ENCODE data around the gene PRKCD. TPM values are rescaled to one million over a fixed set of nuclear protein-coding genes. Genes with fewer than 3 reads are reported as not detected.

PRKCD gene
- total RNA-seq, 1 experiment from 2014 or later: 25.2 TPM

GRCh38 chr3:53132347-53132746 is 28.7 kb upstream of the PRKCD start:
- CTCF ChIA-PET: interaction anchor here (0.6 to 1.6 kb wide), 4 partner anchors 13 to 710 kb away, joined by 3 to 6 read pairs (median 4); no protein-coding TSS in a partner anchor
- intact Hi-C loops (cut with micrococcal nuclease; ENCODE audit: unreplicated experiment): no loop called here
- BruUV-seq (replicated peaks): no TSS peak
- H3K9me3 Mint-ChIP-seq (ENCODE audit: low read depth, unreplicated experiment): no peaks in the 10 kb centered on the region
- H3K4me3 Mint-ChIP-seq (ENCODE audit: low read depth, unreplicated experiment): no peak overlapping the region
- peaks cover 14% of the 10 kb centered on the region for H3K36me3 Mint-ChIP-seq (ENCODE audit: insufficient read depth, unreplicated experiment)
- H3K4me1 Mint-ChIP-seq (ENCODE audit: low read depth, unreplicated experiment): peaks cover 10% of the 10 kb centered on the region
- TF ChIP-seq CTCF (IDR thresholded peaks at IDR 0.05; ENCODE audit: unreplicated experiment): no peak
- no peak for DNase-seq
- H3K27ac Mint-ChIP-seq (ENCODE audit: unreplicated experiment): no peak overlapping the region
- H3K27me3 Mint-ChIP-seq (ENCODE audit: unreplicated experiment): no peaks in the 10 kb centered on the region

DNA sequence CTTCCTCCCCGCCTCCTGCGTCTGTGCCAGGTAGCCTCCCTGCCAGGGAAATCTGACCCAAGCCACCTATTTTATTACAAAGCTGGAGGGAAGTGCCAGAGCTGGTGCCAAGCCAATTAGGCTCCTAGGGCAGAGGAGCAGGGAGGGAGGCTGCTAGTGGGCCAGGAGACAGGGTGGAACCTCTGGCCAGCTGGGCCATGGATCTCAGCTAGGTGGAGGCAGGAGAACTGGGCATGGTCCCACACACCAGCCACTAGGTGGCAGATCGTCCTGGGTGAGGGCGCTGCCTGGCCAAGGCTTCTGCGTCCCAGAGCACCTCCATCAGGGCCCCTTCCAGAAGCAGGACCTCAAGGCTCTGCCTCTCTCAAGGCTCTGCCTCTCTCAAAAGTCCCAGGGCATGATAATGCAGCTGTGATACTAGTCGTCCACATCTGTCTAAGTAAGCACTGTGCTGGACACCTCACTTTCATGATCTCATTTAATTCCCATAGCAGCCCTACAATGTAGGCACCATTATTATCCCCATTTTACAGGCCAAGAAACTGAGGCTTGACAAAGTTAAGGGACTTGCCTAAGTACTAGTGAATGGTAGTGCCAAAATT is 26.3 kb upstream of the PRKCD start:
- intact Hi-C loops (cut with micrococcal nuclease; ENCODE audit: unreplicated experiment): loop anchor here (1.0 kb wide), 1 partner anchor 62 kb away; no protein-coding TSS in a partner anchor
- BruUV-seq (replicated peaks): no TSS peak
- peak; percentile 74 for TF ChIP-seq CTCF (IDR thresholded peaks at IDR 0.05; ENCODE audit: unreplicated experiment)
- CTCF ChIA-PET: interaction anchor here (1.2 to 3.0 kb wide), 4 partner anchors 20 to 61 kb away, joined by 3 to 10 read pairs (median 5); partner anchors contain the start of gene PRKCD
- no peak overlapping the region for H3K27ac Mint-ChIP-seq (ENCODE audit: unreplicated experiment)
- H3K4me1 Mint-ChIP-seq (ENCODE audit: low read depth, unreplicated experiment): peaks cover 10% of the 10 kb centered on the region
- H3K4me3 Mint-ChIP-seq (ENCODE audit: low read depth, unreplicated experiment): no peak overlapping the region
- H3K36me3 Mint-ChIP-seq (ENCODE audit: insufficient read depth, unreplicated experiment): peaks cover 10% of the 10 kb centered on the region
- DNase-seq: peak; percentile 85
- H3K9me3 Mint-ChIP-seq (ENCODE audit: low read depth, unreplicated experiment): no peaks in the 10 kb centered on the region
- H3K27me3 Mint-ChIP-seq (ENCODE audit: unreplicated experiment): no peaks in the 10 kb centered on the region

GRCh38 chr3:53137221-53137620 is 23.8 kb upstream of the PRKCD start:
- Mint-ChIP-seq H3K4me1 (ENCODE audit: low read depth, unreplicated experiment) (no peaks in the 10 kb centered on the region), H3K27me3 (ENCODE audit: unreplicated experiment) (no peaks in the 10 kb centered on the region), H3K9me3 (ENCODE audit: low read depth, unreplicated experiment) (no peaks in the 10 kb centered on the region), H3K4me3 (ENCODE audit: low read depth, unreplicated experiment) (no peak overlapping the region), H3K27ac (ENCODE audit: unreplicated experiment) (no peak overlapping the region), H3K36me3 (ENCODE audit: insufficient read depth, unreplicated experiment) (no peaks in the 10 kb centered on the region)
- no TSS peak for BruUV-seq (replicated peaks)
- no peak for DNase-seq
- CTCF ChIA-PET: no interaction called here
- intact Hi-C loops (cut with micrococcal nuclease; ENCODE audit: unreplicated experiment): no loop called here
- TF ChIP-seq CTCF (IDR thresholded peaks at IDR 0.05; ENCODE audit: unreplicated experiment): no peak

GRCh38 chr3:53137835-53138446 is 23.1 kb upstream of the PRKCD start:
- intact Hi-C loops (cut with micrococcal nuclease; ENCODE audit: unreplicated experiment): no loop called here
- no peak overlapping the region for H3K4me3 Mint-ChIP-seq (ENCODE audit: low read depth, unreplicated experiment)
- no peaks in the 10 kb centered on the region for H3K4me1 Mint-ChIP-seq (ENCODE audit: low read depth, unreplicated experiment)
- no peak for DNase-seq
- no TSS peak for BruUV-seq (replicated peaks)
- no peaks in the 10 kb centered on the region for H3K36me3 Mint-ChIP-seq (ENCODE audit: insufficient read depth, unreplicated experiment)
- no peak for TF ChIP-seq CTCF (IDR thresholded peaks at IDR 0.05; ENCODE audit: unreplicated experiment)
- H3K27ac Mint-ChIP-seq (ENCODE audit: unreplicated experiment): no peak overlapping the region
- no peaks in the 10 kb centered on the region for H3K27me3 Mint-ChIP-seq (ENCODE audit: unreplicated experiment)
- H3K9me3 Mint-ChIP-seq (ENCODE audit: low read depth, unreplicated experiment): no peaks in the 10 kb centered on the region
- CTCF ChIA-PET: no interaction called here
